Measurements from ENCODE around the gene ODAD2.
"Not testable (repeated sequence)": the region's sequence is repeated elsewhere in the genome, so short reads cannot be mapped to it uniquely, and the experiment has no call there.

The ODAD2 gene

DNA sequence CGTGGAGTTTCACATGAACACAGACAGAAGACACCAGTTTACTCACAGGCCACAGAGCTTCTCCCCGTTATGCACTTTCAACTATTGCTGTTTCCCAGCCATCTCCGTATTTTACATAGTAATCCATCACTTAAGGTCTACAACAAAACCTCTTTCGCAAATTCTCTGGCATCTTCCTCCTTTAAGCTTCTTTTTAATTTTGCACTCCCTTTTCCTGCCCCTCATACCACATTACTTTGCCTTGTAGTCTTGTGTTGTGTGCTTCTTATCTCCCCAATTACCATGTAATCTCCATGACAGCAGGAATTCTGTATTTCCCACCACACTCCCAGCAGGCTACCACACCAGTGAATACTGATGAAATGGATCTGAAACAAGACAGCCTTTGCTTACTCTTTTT is 87.3 kb downstream of the ODAD2 start:
- Histone ChIP-seq H3K4me1 (ENCODE audit: insufficient read depth, low read length) (no peaks in the 10 kb centered on the region), H3K27ac (ENCODE audit: low read length) (no peak overlapping the region), H3K9ac (ENCODE audit: low read depth, low read length) (no peak overlapping the region), H3K4me3 (ENCODE audit: low read depth in 1 of 2, low read length in 2 of 2) (no peak overlapping the region), H3K4me2 (ENCODE audit: insufficient read depth, low read length) (no peak overlapping the region), H3K36me3 (ENCODE audit: insufficient read depth, low read length) (no peaks in the 10 kb centered on the region), H3K79me2 (ENCODE audit: insufficient read depth, low read length) (no peaks in the 10 kb centered on the region), H3K27me3 (ENCODE audit: insufficient read depth, low read length, poor library complexity) (no peaks in the 10 kb centered on the region), H4K20me1 (ENCODE audit: insufficient read depth, low read length) (no peaks in the 10 kb centered on the region), H3K9me3 (ENCODE audit: insufficient read depth, low read length, severe bottlenecking) (no peaks in the 10 kb centered on the region), H2AFZ (ENCODE audit: low read depth, low read length) (no peak overlapping the region)
- ATAC-seq (ENCODE audit: insufficient read depth, low read depth) (no peak), DNase-seq (no peak)
- no peak for TF ChIP-seq EZH2 (IDR thresholded peaks at IDR 0.05; ENCODE audit: borderline replicate concordance, low read depth, low read length, severe bottlenecking)
- TF ChIP-seq, protein P1, sequence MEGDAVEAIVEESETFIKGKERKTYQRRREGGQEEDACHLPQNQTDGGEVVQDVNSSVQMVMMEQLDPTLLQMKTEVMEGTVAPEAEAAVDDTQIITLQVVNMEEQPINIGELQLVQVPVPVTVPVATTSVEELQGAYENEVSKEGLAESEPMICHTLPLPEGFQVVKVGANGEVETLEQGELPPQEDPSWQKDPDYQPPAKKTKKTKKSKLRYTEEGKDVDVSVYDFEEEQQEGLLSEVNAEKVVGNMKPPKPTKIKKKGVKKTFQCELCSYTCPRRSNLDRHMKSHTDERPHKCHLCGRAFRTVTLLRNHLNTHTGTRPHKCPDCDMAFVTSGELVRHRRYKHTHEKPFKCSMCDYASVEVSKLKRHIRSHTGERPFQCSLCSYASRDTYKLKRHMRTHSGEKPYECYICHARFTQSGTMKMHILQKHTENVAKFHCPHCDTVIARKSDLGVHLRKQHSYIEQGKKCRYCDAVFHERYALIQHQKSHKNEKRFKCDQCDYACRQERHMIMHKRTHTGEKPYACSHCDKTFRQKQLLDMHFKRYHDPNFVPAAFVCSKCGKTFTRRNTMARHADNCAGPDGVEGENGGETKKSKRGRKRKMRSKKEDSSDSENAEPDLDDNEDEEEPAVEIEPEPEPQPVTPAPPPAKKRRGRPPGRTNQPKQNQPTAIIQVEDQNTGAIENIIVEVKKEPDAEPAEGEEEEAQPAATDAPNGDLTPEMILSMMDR (IDR thresholded peaks at IDR 0.05; ENCODE audit: borderline replicate concordance, extremely low read depth, low read length, poor library complexity, severe bottlenecking): no peak

DNA sequence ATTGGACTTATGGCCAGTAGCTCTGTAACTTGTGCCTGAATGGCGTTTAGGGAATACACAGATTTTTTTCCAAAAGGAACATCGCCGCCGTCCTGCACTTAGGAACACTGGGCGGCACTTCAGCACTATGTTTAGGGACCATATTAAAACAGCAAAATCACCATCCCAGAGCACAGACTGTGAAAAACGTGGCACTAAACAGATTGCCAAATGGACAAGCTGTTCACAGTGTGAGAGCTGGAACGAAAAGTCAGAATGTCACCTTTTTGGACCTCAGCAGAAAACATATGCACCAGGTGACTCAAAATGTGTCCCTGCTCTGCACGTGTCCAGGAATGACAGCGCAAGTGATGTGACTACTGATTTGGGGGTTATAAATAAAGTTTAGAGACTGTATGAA is 87.9 kb downstream of the ODAD2 start:
- ATAC-seq (ENCODE audit: insufficient read depth, low read depth) (no peak), DNase-seq (no peak)
- H3K4me2 ChIP-seq (ENCODE audit: insufficient read depth, low read length): no peak overlapping the region
- no peak overlapping the region for H2AFZ ChIP-seq (ENCODE audit: low read depth, low read length)
- H3K4me1 ChIP-seq (ENCODE audit: insufficient read depth, low read length): no peaks in the 10 kb centered on the region
- H3K27ac ChIP-seq (ENCODE audit: low read length): no peak overlapping the region
- no peaks in the 10 kb centered on the region for H3K9me3 ChIP-seq (ENCODE audit: insufficient read depth, low read length, severe bottlenecking)
- no peaks in the 10 kb centered on the region for H3K27me3 ChIP-seq (ENCODE audit: insufficient read depth, low read length, poor library complexity)
- no peak overlapping the region for H3K9ac ChIP-seq (ENCODE audit: low read depth, low read length)
- no peak overlapping the region for H3K4me3 ChIP-seq (ENCODE audit: low read depth in 1 of 2, low read length in 2 of 2)
- H3K36me3 ChIP-seq (ENCODE audit: insufficient read depth, low read length): no peaks in the 10 kb centered on the region
- TF ChIP-seq EZH2 (IDR thresholded peaks at IDR 0.05; ENCODE audit: borderline replicate concordance, low read depth, low read length, severe bottlenecking): no peak
- TF ChIP-seq, protein P1 (IDR thresholded peaks at IDR 0.05; ENCODE audit: borderline replicate concordance, extremely low read depth, low read length, poor library complexity, severe bottlenecking): no peak
- H4K20me1 ChIP-seq (ENCODE audit: insufficient read depth, low read length): no peaks in the 10 kb centered on the region
- no peaks in the 10 kb centered on the region for H3K79me2 ChIP-seq (ENCODE audit: insufficient read depth, low read length)

DNA sequence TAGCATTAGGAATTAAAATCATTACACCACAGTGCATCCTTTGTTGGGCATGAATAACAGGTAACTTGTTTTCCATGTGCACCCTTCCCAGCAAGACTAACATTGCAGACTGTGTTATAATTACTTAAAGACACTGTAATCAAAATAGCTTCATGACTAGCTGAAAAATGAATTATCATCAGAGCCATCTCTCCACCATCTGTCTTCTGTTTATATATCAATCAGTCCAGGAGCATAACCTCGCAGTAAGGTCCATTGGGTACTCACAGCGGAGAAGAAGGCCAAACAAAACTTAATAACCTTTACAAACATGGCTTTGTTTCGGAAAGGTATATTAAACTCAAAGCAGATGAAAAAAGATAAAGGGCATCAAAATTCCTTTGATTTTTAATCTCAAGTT is 90.6 kb downstream of the ODAD2 start:
- H4K20me1 ChIP-seq (ENCODE audit: insufficient read depth, low read length): no peaks in the 10 kb centered on the region
- H3K36me3 ChIP-seq (ENCODE audit: insufficient read depth, low read length): no peaks in the 10 kb centered on the region
- ATAC-seq (ENCODE audit: insufficient read depth, low read depth): no peak
- TF ChIP-seq EZH2 (IDR thresholded peaks at IDR 0.05; ENCODE audit: borderline replicate concordance, low read depth, low read length, severe bottlenecking): no peak
- TF ChIP-seq, protein P1 (IDR thresholded peaks at IDR 0.05; ENCODE audit: borderline replicate concordance, extremely low read depth, low read length, poor library complexity, severe bottlenecking): no peak
- no peak overlapping the region for H3K4me3 ChIP-seq (ENCODE audit: low read depth in 1 of 2, low read length in 2 of 2)
- H3K9ac ChIP-seq (ENCODE audit: low read depth, low read length): no peak overlapping the region
- DNase-seq: no peak
- no peaks in the 10 kb centered on the region for H3K79me2 ChIP-seq (ENCODE audit: insufficient read depth, low read length)
- H3K9me3 ChIP-seq (ENCODE audit: insufficient read depth, low read length, severe bottlenecking): no peaks in the 10 kb centered on the region
- no peak overlapping the region for H3K4me2 ChIP-seq (ENCODE audit: insufficient read depth, low read length)
- H3K27me3 ChIP-seq (ENCODE audit: insufficient read depth, low read length, poor library complexity): no peaks in the 10 kb centered on the region
- H2AFZ ChIP-seq (ENCODE audit: low read depth, low read length): no peak overlapping the region
- H3K4me1 ChIP-seq (ENCODE audit: insufficient read depth, low read length): no peaks in the 10 kb centered on the region
- H3K27ac ChIP-seq (ENCODE audit: low read length): no peak overlapping the region

DNA sequence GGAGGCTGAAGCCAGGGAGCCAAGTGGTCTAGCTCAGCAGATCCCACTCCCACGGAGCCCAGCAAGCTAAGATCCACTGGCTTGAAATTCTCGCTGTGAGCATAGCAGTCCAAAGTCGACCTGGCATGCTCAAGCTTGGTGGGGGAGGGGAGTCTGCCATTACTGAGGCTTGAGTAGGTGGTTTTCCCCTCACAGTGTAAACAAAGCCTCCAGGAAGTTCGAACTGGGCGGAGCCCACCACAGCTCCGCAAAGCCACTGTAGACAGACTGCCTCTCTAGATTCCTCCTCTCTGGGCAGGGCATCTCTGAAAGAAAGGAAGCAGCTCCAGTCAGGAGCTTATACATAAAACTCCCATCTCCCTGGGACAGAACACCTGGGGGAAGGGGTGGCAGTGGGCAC is 99.4 kb downstream of the ODAD2 start:
- ATAC-seq (ENCODE audit: insufficient read depth, low read depth) (peak; percentile 55; the same call in 2 of the 3 replicates), DNase-seq (peak; percentile 56)
- H3K9ac ChIP-seq (ENCODE audit: low read depth, low read length); H4K20me1 ChIP-seq (ENCODE audit: insufficient read depth, low read length); H3K4me3 ChIP-seq (ENCODE audit: low read depth in 1 of 2, low read length in 2 of 2); H3K4me2 ChIP-seq (ENCODE audit: insufficient read depth, low read length); H3K27me3 ChIP-seq (ENCODE audit: insufficient read depth, low read length, poor library complexity); H3K36me3 ChIP-seq (ENCODE audit: insufficient read depth, low read length); H3K4me1 ChIP-seq (ENCODE audit: insufficient read depth, low read length); H3K79me2 ChIP-seq (ENCODE audit: insufficient read depth, low read length); H3K27ac ChIP-seq (ENCODE audit: low read length); H3K9me3 ChIP-seq (ENCODE audit: insufficient read depth, low read length, severe bottlenecking): not testable (repeated sequence)
- H2AFZ ChIP-seq (ENCODE audit: low read depth, low read length): peak overlapping the region; percentile 39

Measured in DND-41 (cell line).